Parathyroid adenoma (tissue), 2 donors: Measurements from ENCODE around the gene OR51E1.
A peak's percentile ranks its signal among the peaks of the same experiment; 100 is the strongest.

Experiments used
- H2AFZ ChIP-seq: fragments of 300-600 bp; sonication (generic); one replicate; pipeline ENCODE4 v1.7.0; 2017; ENCODE audit warnings: antibody characterized with exemption, mild to moderate bottlenecking
- H3K27ac ChIP-seq: fragments of 300-600 bp; sonication (generic); one replicate; pipeline ENCODE4 v1.7.0; 2017
- H3K27me3 ChIP-seq: fragments of 300-600 bp; sonication (generic); one replicate; pipeline ENCODE4 v1.7.0; 2017; ENCODE audit warnings: low read length; ENCODE audit not compliant: control insufficient read depth, insufficient read depth
- H3K36me3 ChIP-seq: fragments of 300-600 bp; sonication (generic); one replicate; pipeline ENCODE4 v1.7.0; 2017; ENCODE audit warnings: low read length; ENCODE audit not compliant: control insufficient read depth, insufficient read depth
- H3K4me1 ChIP-seq: fragments of 300-600 bp; sonication (generic); one replicate; pipeline ENCODE4 v1.7.0; 2017; ENCODE audit warnings: control low read depth
- H3K4me2 ChIP-seq: fragments of 300-600 bp; sonication (generic); one replicate; pipeline ENCODE4 v1.7.0; 2017; ENCODE audit warnings: low read length
- H3K4me3 ChIP-seq: fragments of 300-600 bp; sonication (generic); one replicate; pipeline ENCODE4 v1.7.0; 2017; ENCODE audit warnings: low read depth, low read length
- H3K79me2 ChIP-seq: fragments of 300-600 bp; sonication (generic); one replicate; pipeline ENCODE4 v1.7.0; 2017; ENCODE audit warnings: control low read depth
- H3K9ac ChIP-seq: fragments of 300-600 bp; sonication (generic); one replicate; pipeline ENCODE4 v1.7.0; 2017; ENCODE audit warnings: mild to moderate bottlenecking
- H3K9me3 ChIP-seq: fragments of 300-600 bp; sonication (generic); one replicate; pipeline ENCODE4 v1.7.0; 2017; ENCODE audit warnings: low read length; ENCODE audit not compliant: control insufficient read depth
- TF ChIP-seq, protein P1 (sequence below): fragments of 300-600 bp; sonication (generic); IDR thresholded peaks from one replicate; pipeline ENCODE4 v1.7.0; 2017; ENCODE audit warnings: antibody characterized with exemption, mild to moderate bottlenecking
- donor health status: primary hyperparathyroidism.

The OR51E1 gene

GRCh38 chr11:4658629-4659445 lies 15.1 kb downstream of the OR51E1 start:
- peak overlapping the region; percentile 11 for H3K4me3 ChIP-seq
- H3K27ac ChIP-seq: no peak overlapping the region
- no peak overlapping the region for H3K9ac ChIP-seq
- peak overlapping the region; percentile 47 for H3K4me2 ChIP-seq
- H3K9me3 ChIP-seq: no peaks in the 10 kb centered on the region
- H3K79me2 ChIP-seq: no peaks in the 10 kb centered on the region
- H3K36me3 ChIP-seq: no peaks in the 10 kb centered on the region
- no peak overlapping the region for H2AFZ ChIP-seq
- H3K4me1 ChIP-seq: no peaks in the 10 kb centered on the region
- no peaks in the 10 kb centered on the region for H3K27me3 ChIP-seq
- TF ChIP-seq, protein P1, sequence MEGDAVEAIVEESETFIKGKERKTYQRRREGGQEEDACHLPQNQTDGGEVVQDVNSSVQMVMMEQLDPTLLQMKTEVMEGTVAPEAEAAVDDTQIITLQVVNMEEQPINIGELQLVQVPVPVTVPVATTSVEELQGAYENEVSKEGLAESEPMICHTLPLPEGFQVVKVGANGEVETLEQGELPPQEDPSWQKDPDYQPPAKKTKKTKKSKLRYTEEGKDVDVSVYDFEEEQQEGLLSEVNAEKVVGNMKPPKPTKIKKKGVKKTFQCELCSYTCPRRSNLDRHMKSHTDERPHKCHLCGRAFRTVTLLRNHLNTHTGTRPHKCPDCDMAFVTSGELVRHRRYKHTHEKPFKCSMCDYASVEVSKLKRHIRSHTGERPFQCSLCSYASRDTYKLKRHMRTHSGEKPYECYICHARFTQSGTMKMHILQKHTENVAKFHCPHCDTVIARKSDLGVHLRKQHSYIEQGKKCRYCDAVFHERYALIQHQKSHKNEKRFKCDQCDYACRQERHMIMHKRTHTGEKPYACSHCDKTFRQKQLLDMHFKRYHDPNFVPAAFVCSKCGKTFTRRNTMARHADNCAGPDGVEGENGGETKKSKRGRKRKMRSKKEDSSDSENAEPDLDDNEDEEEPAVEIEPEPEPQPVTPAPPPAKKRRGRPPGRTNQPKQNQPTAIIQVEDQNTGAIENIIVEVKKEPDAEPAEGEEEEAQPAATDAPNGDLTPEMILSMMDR: no peak

DNA sequence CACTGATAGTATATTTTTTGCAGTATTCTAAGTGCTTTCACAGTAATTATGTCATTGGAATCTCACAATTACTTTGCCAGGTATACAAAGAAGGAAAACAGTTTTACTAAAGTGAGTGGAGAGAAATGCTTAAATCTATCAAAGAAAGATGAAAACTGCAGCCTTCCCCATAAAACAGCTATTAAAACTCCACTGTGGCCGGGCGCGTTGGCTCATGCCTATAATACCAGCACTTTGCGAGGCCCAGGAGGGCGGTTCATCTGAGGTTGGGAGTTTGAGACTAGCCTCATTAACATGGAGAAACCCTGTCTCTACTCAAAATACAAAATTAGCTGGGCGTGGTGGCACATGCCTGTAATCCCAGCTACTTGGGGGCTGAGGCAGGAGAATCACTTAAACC lies 19.1 kb downstream of the OR51E1 start:
- Histone ChIP-seq H3K9ac (no peak overlapping the region), H3K4me3 (no peak overlapping the region), H3K36me3 (no peaks in the 10 kb centered on the region), H2AFZ (no peak overlapping the region), H3K4me1 (no peaks in the 10 kb centered on the region), H3K79me2 (no peaks in the 10 kb centered on the region), H3K4me2 (no peak overlapping the region), H3K9me3 (no peaks in the 10 kb centered on the region), H3K27me3 (no peaks in the 10 kb centered on the region), H3K27ac (no peak overlapping the region)
- TF ChIP-seq, protein P1: no peak

DNA sequence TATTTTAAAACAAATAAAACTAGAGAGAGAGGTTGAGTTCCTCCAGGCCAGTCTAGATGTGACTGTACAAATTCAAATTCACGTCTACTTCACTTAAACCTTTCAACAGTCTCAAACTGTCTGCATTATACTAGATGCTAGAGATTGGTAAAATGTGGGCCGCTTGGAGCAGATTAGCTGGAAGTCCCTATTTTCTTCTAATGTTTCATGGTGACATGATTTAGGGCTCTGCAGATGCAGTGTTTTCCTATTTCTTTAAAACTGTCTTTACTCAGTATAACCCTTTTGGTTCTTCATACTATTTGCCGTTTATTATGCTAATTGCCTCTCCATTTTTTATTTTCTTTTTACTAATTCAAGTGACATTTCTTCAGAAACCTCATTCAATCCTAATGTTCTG lies 20.4 kb downstream of the OR51E1 start:
- H3K4me1 ChIP-seq: no peaks in the 10 kb centered on the region
- no peak overlapping the region for H2AFZ ChIP-seq
- TF ChIP-seq, protein P1: no peak
- no peaks in the 10 kb centered on the region for H3K9me3 ChIP-seq
- no peak overlapping the region for H3K4me3 ChIP-seq
- no peak overlapping the region for H3K9ac ChIP-seq
- H3K27me3 ChIP-seq: no peaks in the 10 kb centered on the region
- no peak overlapping the region for H3K4me2 ChIP-seq
- H3K27ac ChIP-seq: no peak overlapping the region
- H3K36me3 ChIP-seq: no peaks in the 10 kb centered on the region
- H3K79me2 ChIP-seq: no peaks in the 10 kb centered on the region

GRCh38 chr11:4664786-4665185 lies 21.0 kb downstream of the OR51E1 start:
- Histone ChIP-seq H3K79me2 (no peaks in the 10 kb centered on the region), H3K9me3 (no peaks in the 10 kb centered on the region), H3K4me2 (no peak overlapping the region), H3K4me3 (no peak overlapping the region), H3K27ac (no peak overlapping the region), H3K9ac (no peak overlapping the region), H3K4me1 (no peaks in the 10 kb centered on the region), H3K27me3 (no peaks in the 10 kb centered on the region), H2AFZ (no peak overlapping the region), H3K36me3 (no peaks in the 10 kb centered on the region)
- TF ChIP-seq, protein P1: no peak

DNA sequence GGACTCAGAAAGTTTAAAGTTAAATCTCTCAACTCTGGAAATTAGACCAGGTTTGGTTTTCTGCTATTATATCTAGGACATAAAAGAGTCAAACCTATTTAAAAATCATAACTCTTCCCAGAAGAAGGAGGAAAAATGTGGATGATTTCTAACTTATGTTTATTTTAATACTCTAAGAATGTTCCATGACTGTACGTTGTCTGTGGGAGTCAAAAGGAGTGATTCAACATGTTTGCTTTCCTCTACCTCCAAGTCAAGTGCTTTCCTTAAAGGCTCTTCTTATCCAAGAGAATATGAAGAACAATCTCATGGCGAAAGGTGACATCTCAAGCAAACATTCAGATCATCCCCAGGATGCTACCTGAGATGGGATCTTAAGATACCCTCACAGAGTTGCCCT lies 21.6 kb downstream of the OR51E1 start:
- no peak overlapping the region for H3K4me3 ChIP-seq
- H3K79me2 ChIP-seq: no peaks in the 10 kb centered on the region
- H3K9me3 ChIP-seq: no peaks in the 10 kb centered on the region
- H3K4me1 ChIP-seq: no peaks in the 10 kb centered on the region
- no peak overlapping the region for H2AFZ ChIP-seq
- H3K36me3 ChIP-seq: no peaks in the 10 kb centered on the region
- TF ChIP-seq, protein P1: no peak
- no peaks in the 10 kb centered on the region for H3K27me3 ChIP-seq
- no peak overlapping the region for H3K9ac ChIP-seq
- H3K27ac ChIP-seq: no peak overlapping the region
- no peak overlapping the region for H3K4me2 ChIP-seq
